ENCODE measurements around the gene QSOX2.

- TF ChIP-seq CTCF (IDR thresholded peaks at IDR 0.05), result no peak
- TF ChIP-seq POLR2A (IDR thresholded peaks at IDR 0.05), result no peak
Measured at GRCh38 chr9:136247551-136247916, 1.9 kb upstream of the QSOX2 start.
